ENCODE data around the gene IGFBP4.

- TF ChIP-seq, protein P1, sequence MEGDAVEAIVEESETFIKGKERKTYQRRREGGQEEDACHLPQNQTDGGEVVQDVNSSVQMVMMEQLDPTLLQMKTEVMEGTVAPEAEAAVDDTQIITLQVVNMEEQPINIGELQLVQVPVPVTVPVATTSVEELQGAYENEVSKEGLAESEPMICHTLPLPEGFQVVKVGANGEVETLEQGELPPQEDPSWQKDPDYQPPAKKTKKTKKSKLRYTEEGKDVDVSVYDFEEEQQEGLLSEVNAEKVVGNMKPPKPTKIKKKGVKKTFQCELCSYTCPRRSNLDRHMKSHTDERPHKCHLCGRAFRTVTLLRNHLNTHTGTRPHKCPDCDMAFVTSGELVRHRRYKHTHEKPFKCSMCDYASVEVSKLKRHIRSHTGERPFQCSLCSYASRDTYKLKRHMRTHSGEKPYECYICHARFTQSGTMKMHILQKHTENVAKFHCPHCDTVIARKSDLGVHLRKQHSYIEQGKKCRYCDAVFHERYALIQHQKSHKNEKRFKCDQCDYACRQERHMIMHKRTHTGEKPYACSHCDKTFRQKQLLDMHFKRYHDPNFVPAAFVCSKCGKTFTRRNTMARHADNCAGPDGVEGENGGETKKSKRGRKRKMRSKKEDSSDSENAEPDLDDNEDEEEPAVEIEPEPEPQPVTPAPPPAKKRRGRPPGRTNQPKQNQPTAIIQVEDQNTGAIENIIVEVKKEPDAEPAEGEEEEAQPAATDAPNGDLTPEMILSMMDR (IDR thresholded peaks at IDR 0.05), result no peak
- no peak for TF ChIP-seq POLR2A (IDR thresholded peaks at IDR 0.05)
These were observed 43.5 kb downstream of the IGFBP4 start for GRCh38 chr17:40486522-40487370.

All from heart left ventricle (tissue), 13 donors.